Panc1 (cell line): ENCODE data around the gene HELZ.

Experiments
- CTCF ChIP-seq: fragments of 450-650 bp; IDR thresholded peaks from 2 replicates; pipeline ENCODE4 v1.5.1; 2017; ENCODE audit warnings: mild to moderate bottlenecking
- POLR2AphosphoS5 ChIP-seq: IDR thresholded peaks from 2 replicates; pipeline ENCODE4 v1.6.1; 2012; ENCODE audit warnings: mild to moderate bottlenecking, low read depth, low read length, moderate library complexity
- REST ChIP-seq, 2 experiments: IDR thresholded peaks; 2 replicates each; pipeline ENCODE4 v1.6.1; 2011 to 2012; ENCODE audit warnings: low read depth in 2 of 2, control low read depth in 1 of 2, low read length in 1 of 2, mild to moderate bottlenecking in 1 of 2, moderate library complexity in 1 of 2; ENCODE audit not compliant: insufficient read depth in 1 of 2
- SIN3A ChIP-seq: IDR thresholded peaks from 2 replicates; pipeline ENCODE4 v1.6.1; 2012; ENCODE audit warnings: low read depth, mild to moderate bottlenecking, low read length, moderate library complexity, borderline replicate concordance; ENCODE audit not compliant: insufficient read depth
- TCF7L2 ChIP-seq: IDR thresholded peaks from 2 replicates; pipeline ENCODE4 v1.6.1; 2011; ENCODE audit warnings: mild to moderate bottlenecking, low read depth, low read length, inconsistent platforms

- no peak for TF ChIP-seq CTCF
- no peak for TF ChIP-seq POLR2AphosphoS5
- no peak for TF ChIP-seq SIN3A
- TF ChIP-seq REST (IDR thresholded peaks at IDR 0.05; ENCODE audit: insufficient read depth in 1 of 2, low read depth in 2 of 2, low read length in 1 of 2), result no peak
- no peak for TF ChIP-seq TCF7L2
These were observed 34.1 kb downstream of the HELZ start for GRCh38 chr17:67210915-67211314.
